ENCODE data around the gene TTC21A.

DNA sequence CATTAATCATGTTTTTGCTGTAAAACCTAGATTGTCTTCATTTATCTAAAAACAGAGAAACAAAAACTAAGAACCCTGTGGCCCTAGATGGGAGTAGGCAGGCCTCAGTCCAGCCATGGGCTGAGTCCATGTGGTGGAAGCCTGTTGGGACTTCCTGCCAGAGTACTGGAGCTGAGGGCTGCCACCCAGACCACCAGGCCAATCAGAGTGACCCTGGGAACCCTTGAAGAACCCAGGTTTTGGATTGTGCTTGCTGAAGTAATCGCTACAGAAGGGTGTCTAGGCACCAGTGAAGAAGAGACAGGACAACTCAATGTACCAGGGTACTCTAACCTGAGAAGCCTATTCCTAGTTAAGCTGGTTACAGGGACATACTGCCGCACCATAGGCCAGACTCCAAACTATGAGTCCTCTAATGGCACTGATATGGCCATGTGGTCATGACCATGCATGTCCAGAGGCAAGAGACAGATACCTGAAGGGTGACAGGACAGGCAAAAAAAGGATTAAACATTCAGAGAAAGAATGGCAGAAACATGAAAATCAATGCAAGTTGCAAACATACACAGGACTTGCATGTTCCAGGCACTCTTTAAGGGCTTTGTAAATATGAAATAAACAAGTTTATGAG lies 33.0 kb downstream of the TTC21A start:
- TF ChIP-seq, protein P1, sequence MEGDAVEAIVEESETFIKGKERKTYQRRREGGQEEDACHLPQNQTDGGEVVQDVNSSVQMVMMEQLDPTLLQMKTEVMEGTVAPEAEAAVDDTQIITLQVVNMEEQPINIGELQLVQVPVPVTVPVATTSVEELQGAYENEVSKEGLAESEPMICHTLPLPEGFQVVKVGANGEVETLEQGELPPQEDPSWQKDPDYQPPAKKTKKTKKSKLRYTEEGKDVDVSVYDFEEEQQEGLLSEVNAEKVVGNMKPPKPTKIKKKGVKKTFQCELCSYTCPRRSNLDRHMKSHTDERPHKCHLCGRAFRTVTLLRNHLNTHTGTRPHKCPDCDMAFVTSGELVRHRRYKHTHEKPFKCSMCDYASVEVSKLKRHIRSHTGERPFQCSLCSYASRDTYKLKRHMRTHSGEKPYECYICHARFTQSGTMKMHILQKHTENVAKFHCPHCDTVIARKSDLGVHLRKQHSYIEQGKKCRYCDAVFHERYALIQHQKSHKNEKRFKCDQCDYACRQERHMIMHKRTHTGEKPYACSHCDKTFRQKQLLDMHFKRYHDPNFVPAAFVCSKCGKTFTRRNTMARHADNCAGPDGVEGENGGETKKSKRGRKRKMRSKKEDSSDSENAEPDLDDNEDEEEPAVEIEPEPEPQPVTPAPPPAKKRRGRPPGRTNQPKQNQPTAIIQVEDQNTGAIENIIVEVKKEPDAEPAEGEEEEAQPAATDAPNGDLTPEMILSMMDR (IDR thresholded peaks at IDR 0.05; ENCODE audit: poor library complexity) = no peak
- TF ChIP-seq EZH2 (IDR thresholded peaks at IDR 0.05; ENCODE audit: borderline replicate concordance) = no peak
- TF ChIP-seq EZH2phosphoT487 (IDR thresholded peaks at IDR 0.05; ENCODE audit: low read depth, severe bottlenecking, unreplicated experiment) = no peak

Data from hepatocyte (in vitro differentiated cells).